Activated CD4-positive, alpha-beta T cell treated with anti-CD3 and anti-CD28 coated beads, Interleukin-2, amount 50 U/mL, for 1 hour (primary cell): ENCODE measurements around the gene TAF1D.
A peak's percentile ranks its signal among the peaks of the same experiment; 100 is the strongest.
"Not testable (repeated sequence)": the region's sequence is repeated elsewhere in the genome, so short reads cannot be mapped to it uniquely, and the experiment has no call there.

Experiments
- DNase-seq: peaks from one replicate; pipeline ENCODE4 v3.0.0-alpha.2; 2020

The TAF1D gene

GRCh38 chr11:93746101-93746500, 4.8 kb upstream of the TAF1D start:
- DNase-seq = no peak

GRCh38 chr11:93745005-93745755, 3.9 kb upstream of the TAF1D start:
- not testable (repeated sequence) for DNase-seq

GRCh38 chr11:93744669-93745004, 3.3 kb upstream of the TAF1D start:
- no peak for DNase-seq

GRCh38 chr11:93743291-93743690, 2.0 kb upstream of the TAF1D start:
- DNase-seq = no peak

- no peak for DNase-seq
Observed at GRCh38 chr11:93741882-93742226, 559 bp upstream of the TAF1D start.

- peak; percentile 59 for DNase-seq
Observed at GRCh38 chr11:93740730-93741093, 583 bp downstream of the TAF1D start.

GRCh38 chr11:93740031-93740729, 1.1 kb downstream of the TAF1D start:
- DNase-seq = peak; percentile 23

GRCh38 chr11:93738647-93739081, 2.6 kb downstream of the TAF1D start:
- DNase-seq = no peak

GRCh38 chr11:93737904-93738612, 3.2 kb downstream of the TAF1D start:
- DNase-seq = no peak

- no peak for DNase-seq
Observed at GRCh38 chr11:93736129-93736528, 5.2 kb downstream of the TAF1D start.

GRCh38 chr11:93735627-93736026, 5.7 kb downstream of the TAF1D start:
- DNase-seq = no peak

- DNase-seq = no peak
Observed at GRCh38 chr11:93734427-93735222, 6.7 kb downstream of the TAF1D start.

GRCh38 chr11:93733474-93733873, 7.8 kb downstream of the TAF1D start:
- DNase-seq = no peak

GRCh38 chr11:93732237-93732892, 8.9 kb downstream of the TAF1D start:
- DNase-seq = no peak

GRCh38 chr11:93730108-93731107, 10.9 kb downstream of the TAF1D start:
- DNase-seq = no peak

- no peak for DNase-seq
Observed at GRCh38 chr11:93729129-93729616, 12.1 kb downstream of the TAF1D start.

- no peak for DNase-seq
Observed at GRCh38 chr11:93728792-93729128, 12.5 kb downstream of the TAF1D start.

- DNase-seq = no peak
Observed at GRCh38 chr11:93727985-93728791, 13.1 kb downstream of the TAF1D start.

- no peak for DNase-seq
Observed at GRCh38 chr11:93724089-93724488, 17.2 kb downstream of the TAF1D start.

- no peak for DNase-seq
Observed at GRCh38 chr11:93720522-93720921, 20.8 kb downstream of the TAF1D start.
